AG08396 (cell line): Measurements from ENCODE around the gene LARGE1.

ENCODE experiments used
- DNase-seq: peaks from one replicate; pipeline ENCODE4 v3.0.0; 2012; ENCODE audit warnings: low spot score, mixed read lengths

Gene LARGE1

DNA sequence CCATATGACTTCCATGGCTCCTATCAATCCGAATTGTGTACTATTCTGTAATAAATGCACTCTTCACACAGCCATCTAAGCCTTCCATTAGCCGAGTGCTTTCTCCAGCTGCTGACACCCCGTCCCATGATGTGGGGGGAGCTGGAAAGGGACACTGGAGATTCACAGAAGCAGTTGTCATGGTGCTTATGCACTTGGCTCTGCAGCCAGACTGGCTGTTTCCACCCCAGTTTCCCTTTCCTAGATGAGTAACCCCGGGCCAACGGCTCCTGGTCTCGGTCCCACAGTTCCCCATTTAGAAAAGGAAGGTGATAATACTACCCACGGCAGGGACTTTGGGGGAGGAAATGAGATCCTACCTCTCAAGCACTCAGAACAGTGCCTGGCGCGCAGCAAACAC is 617.2 kb downstream of the LARGE1 start:
- no peak for DNase-seq

DNA sequence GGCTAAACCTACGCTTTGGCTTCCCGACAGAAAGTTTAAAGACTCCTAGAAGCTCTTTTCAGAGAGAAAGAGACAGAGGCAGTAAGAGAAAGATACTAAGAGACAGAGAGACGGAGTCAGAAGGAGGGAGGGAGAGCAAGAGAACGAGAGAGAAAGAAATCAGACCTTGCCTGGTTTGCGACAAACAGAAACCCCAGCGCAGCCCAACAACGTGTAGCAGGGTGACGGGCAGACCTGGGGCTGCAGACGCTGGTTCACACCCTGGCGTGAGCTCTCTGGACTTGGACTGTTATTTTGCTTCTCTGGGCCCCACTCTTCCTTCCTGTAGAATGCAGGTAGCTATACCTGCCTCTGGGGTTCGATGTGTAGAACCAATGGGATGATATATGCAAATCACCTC is 617.7 kb downstream of the LARGE1 start:
- DNase-seq: no peak

DNA sequence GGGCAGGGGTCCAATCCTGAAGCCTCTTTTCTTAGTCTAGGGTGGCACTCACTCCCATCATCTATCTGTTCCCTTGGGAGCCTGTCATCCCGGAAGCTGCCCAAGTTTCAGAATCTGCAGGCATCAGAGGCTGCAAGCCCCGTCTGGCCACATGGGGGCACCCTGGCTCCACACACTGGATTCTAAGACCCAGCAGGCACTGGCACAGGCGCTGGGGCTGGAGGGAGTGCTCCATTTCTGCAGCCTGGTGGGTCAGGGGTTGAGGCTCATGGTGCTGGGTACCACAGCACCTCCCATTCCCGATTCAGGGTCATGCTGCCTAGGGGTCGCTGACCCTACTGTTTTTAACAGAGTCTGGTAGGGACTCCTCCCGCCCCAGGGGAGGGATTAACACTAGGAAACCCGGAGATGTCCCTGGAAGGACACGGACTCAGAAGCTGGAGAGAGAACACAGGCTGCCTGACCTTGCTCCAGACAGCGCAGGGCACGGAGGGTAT is 618.2 kb downstream of the LARGE1 start:
- DNase-seq: peak; percentile 80

DNA sequence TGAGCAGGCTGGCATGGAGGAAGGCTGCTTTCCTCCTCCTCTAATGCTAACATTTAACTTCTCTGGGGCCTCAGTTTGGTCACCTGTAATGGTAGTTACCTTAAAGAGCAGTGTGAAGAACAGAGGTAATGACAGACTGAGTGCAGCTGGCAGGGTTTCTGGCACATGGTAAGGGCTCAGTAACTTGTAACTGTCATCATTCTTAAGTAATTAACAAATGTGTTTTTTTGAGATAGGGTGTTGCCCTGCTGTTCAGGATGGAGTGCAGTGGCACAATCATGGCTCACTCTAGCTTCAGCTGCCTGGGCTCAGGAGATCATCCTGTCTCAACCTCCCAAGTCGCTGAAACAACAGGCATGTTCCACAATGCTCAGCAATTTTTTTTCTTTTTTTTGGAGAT is 620.1 kb downstream of the LARGE1 start:
- no peak for DNase-seq

DNA sequence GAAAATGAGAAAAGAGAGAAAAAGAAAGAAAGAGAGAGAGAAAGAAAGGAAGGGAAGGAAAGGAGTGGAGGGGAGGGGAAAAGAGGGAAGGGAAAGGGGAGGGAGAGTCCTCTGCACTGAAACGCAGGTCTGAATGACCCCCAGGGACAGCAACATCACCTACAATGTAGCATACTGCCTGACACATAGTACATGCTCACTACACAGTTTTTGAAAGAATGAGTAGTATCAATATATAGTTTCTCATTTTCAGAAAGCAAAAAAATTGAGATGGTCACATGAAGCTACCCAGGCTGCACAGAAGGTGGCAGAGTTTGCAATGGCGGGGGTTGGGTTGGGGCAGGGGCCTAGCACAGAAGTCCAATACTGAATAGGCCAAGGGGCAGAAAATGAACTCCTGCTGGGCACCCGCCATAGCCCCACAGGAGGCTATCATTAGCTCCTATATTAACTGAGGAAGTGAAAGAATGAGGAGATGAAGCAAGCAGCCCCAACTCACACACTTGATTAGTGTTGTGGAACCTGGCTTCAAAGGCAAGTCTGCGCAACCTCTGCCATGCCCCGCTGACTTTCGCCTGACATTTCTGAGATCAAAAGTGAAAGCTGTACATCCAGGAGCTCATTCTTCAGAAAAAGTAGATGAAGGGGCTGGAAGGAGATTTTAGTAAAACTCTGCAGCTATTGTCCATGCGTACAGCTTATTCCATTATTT is 620.9 kb downstream of the LARGE1 start:
- no peak for DNase-seq

DNA sequence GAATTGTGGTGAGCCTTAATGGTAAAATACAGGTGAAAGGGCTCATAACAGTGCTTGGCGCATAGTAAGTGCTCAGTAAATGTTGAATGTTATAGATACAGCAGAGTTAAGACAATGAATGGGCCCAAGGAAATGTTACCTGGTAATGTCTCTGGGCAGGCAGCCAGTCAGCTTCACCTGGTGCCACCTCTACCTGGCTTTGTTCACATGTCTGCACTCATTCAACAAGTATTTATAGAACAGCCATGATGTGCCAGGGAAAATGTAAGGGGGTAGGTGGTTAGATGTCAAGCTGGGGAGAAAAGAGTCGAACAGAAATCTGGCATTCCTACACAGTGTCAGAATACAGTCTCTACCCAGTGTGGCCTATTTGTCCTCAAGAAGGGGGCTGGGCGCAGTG is 623.3 kb downstream of the LARGE1 start:
- no peak for DNase-seq

DNA sequence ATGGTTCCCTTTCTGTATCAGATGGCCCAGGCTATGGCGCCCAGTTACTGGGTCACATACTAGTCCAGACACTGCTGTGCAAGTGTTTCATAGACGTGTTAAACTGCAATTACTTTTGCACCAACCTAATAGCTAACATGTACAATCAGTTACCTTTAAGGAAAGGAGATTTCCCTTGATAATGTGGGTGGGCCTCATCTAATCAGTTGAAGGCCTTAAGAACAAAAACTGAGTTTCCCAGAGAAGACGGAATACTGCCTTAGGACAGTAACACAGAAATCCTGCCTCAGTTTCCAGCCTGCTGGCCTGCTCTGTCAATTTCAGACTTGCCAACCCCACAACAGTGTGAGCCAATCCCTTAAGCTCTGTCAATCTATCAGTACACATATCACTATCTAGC is 632.2 kb downstream of the LARGE1 start:
- DNase-seq: no peak

DNA sequence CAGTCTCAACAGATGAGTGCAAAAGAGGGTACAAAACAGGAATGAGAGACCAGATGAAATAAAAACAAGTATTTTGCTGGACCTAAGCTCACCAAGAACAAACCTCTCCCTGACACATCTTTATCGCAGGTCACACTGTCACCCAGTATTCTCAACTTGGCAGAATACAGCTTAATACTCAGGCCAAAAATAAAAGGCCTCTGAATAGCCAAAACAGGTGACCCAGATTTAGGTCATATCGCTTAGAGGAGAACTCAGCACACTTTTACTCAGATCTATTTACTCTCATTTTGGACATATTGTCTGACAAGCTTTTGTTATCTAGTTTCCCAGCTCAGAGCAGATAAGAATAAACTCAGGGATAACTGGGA is 645.2 kb downstream of the LARGE1 start:
- DNase-seq: no peak

DNA sequence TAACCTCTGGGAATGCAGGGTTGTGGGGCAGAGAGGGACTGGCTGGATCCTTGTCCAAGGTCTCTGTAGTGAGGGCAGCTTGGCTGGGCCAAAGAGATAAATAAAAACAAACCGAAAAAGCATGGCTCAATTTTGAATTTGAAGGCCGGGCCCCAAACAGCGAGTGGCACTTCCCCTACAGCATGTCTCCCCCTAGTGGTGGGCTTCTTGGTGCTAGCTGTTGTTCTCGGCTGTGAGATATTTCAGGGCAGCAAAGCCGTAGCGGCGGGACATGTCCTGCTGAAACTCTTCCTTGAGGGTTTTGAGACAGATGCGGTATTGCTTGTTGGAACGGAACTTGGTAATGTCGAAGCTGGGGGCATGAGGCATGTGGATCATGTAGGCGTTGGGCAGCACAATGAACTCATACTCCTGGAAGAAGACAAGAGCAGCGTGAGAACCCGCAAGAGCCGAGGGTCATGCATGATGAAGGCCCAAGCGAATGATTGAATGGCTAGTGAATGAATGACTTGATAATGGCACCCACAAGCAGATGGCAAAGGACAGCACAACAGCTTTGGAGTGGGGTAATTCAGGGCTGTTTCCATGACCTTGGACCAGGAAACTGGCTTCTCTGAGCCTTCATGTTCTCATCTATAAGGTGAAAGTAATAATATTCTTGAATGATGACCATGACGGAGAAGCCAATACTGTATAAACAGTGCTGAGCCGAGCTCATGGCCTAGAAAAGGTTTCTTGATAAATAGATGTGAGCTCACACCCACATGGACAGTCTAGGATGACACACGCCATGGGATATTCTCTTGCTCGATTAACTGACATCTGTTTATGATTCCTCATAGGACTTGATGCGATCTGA is 645.8 kb downstream of the LARGE1 start:
- no peak for DNase-seq

DNA sequence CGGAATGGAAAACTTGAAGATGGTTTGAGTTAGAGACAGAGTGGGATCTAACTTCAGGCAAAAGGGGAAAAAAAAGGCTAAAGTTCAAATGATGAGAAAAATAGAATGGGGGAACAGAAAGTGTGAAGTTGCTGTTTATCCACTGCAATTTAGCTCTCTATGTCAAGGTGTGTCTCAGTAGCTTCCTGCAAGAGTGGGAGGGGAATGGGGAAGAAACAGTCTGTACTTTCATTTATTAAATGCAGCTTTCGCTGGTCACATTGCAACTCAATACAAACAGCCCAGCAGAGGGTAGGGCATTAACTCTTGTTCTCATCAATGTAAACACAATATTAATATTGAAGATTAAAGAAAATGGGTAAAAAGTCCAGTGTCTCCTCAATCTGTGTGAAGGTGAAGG is 647.4 kb downstream of the LARGE1 start:
- no peak for DNase-seq

DNA sequence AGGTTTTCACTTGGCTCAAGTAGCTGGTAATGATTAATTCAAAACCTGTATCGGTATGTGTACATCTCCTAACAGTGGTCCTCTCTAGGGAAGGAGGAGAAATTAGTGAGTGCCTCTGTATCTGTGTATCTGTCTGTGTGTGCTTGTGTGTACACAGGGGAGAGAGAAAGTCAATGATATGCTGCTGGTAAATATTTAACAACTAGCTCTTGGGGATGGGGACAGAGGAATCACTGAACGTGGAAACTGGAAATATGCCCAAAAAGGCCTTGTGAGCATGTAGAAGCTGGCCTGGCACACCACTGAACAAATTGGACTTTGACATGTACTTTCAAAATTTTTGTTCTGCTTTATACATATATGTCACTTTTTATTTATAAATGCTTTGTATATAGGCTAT is 648.1 kb downstream of the LARGE1 start:
- no peak for DNase-seq

DNA sequence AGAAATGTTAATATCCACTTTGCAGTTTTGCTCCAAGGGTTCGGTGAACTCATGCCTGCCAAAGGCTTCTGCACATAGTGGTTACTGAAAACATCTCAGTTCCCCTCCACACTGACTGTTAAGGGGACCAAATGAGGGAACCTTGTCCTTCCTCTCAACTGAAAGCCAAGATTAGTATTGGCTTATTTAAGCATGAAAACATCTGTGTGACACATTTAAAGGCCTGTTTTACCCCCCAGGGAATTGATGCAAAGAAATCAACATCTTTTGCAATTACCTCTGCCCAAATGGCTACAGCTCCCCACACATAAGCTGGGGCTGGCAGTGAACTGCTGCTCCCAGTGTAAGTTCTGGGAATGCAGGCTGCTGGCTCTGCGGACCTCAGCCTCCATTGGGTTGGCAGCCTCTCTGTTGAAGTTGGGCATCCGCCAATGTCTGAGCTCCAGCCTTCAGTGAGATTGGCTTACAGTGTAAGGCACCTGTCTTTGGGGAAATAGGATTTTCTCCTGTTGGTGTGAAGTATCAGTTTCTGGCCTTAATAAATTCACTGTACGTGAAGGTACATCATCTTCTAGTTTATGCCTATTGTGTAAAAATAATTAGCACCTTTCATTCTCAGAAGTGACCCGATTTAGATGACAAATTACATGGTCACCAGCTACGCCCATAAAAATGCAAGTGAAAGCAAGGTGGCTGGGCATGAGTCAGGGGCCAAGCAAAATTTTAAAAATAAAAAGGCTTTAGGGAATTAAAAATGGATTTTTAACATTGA is 648.7 kb downstream of the LARGE1 start:
- peak; percentile 9 for DNase-seq

DNA sequence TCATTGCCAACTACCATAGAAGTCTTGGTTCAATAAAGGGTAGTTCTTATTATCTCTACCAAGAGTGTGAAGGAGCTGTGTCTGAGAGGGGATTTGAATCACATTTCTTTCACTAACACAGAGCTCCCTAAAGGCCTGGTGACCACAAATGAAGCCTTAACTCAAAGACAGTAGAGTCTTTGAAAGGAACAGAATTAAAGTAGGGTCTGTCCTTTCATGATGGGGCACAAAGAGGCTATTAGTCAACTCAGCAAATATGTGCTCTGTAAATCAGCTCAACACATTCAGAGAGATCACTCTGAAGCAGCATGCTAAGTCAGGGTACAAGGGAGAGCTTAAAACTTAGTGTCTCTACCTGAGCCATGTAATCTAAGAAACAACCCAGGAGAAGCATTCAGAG is 649.7 kb downstream of the LARGE1 start:
- no peak for DNase-seq

DNA sequence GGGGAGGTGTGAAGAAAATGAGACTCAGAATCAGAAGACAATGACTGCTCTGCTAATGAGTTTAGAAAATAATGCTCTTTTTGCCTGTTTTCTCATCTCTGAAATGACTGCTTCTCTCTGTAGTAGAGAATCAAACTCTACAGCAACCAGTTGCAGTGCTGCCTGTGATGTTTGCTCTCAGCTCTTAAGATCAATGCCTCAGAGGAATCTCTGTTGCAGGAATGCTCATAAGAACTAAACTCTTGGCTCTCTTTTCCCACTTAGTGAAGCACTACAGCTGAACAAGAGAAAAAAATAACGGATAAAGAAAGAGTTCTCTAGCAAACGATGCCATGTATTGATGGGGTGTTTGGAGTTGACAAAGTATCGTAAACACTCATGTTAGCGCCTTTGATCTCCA is 658.6 kb downstream of the LARGE1 start:
- no peak for DNase-seq

DNA sequence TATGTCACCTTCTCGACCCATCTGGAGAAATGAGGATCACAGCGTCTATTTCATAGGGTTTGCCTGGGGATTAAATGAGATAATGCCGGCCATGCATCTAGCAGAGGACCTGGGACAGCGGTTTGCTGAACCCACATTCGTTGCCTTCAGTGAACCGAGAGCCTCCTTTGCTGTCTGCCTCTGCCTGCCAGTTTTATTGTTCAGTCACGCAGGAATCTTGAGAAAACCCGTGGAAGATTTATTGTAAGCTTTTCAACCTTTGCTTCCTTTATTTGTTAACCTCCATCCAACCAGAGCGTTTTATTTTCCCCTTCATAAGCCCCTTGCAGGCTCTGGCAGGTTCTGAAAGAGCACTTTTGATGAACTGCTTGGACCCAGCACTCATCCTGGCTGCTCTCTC is 659.8 kb downstream of the LARGE1 start:
- no peak for DNase-seq

DNA sequence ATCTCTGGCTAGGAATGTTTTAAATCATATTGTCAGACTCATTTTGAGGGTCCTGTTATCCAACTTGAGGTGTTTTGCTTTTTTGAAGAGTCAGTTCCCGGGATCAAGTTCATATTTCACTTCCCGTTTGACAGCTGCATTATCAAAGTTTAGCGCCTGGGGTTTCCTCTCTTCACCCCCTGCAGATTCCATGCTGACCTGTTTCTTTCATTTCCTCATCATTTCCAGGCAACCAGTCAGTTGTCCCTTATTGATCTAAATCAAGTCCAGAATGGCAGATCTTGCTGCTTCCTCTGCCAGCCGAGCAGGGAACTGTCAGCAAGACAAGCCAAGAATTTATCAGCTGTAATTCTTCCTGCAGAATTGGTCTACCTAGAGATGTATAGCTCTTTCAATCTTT is 664.5 kb downstream of the LARGE1 start:
- DNase-seq: no peak

DNA sequence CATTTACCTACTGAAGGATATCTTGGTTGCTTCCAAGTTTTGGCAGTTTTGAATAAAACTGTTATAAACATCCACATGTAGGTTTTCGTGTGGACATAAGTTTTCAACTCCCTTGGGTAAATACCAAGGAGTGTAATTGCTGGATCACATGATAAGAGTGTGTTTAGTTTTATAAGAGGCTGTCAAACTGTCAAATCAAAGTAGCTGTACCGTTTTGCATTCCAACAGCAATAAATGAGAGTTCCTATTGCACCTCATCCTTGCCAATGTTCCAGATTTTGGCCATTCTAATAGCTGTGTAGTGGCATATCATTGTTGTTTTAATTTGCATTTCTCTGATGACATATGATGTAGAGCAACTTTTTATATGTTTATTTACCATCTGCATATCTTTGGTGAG is 671.3 kb downstream of the LARGE1 start:
- DNase-seq: no peak

DNA sequence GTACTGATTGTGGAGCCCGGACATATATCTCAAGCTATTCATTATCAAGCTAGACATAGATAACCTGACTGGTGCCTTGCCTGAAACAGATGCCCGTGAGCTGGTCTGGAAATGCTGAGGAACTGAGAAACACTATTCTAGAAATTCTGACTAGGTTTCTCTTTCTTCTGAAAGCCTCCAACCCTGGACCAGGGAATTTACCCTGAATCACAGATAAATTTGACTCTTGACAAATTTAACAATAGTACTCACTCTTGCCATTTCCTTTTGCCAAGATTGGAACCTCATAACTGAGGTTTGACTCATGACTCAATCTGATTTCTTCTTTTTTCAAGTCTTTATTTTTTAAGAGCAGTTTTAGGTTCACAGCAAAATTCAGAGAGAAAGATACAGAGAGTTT is 672.5 kb downstream of the LARGE1 start:
- no peak for DNase-seq

DNA sequence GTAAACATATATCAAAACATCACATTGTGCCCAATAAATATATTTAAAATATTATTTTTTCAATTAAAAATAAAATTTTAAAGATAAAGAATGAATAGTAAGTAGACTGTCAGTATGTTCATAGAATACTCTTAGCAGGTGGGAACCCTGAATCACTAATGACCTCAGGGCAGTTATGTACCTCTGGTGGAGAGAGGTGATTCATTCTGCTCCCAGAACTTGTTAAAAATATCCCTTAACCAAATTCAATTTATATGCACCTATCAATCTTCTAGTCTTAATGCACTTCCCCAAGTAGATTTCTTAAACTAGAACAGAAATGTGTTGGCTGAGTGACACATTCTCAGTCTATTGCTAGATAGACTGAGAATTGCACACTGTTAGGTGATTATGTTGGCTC is 678.2 kb downstream of the LARGE1 start:
- DNase-seq: no peak

DNA sequence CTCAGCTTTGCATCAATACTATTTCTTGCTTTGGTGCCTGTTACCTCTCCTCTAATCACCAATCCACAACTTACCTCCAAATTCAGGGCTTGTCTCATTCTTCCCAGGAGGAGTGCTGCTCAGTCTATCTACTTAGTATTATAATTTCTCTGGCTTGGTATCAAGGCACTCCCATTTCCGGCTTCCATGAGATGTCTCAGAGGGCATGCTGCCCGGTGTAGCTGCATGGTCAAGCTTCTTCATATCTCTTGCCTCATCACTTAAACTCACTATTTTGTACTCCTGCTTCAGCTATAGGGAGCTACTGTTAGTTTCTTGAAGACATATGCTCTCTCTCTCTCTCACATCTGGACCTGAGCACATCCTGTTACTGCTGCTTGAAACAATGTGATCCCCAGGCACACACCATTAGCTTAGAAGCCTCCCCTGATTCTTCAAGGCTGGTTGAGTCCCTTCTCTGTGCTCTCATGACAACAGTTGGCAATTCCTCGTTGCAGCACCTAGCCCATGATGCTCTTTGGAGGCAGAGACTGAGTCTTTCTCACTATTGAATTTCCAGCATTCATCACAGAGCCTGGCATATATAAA is 679.3 kb downstream of the LARGE1 start:
- DNase-seq: no peak

DNA sequence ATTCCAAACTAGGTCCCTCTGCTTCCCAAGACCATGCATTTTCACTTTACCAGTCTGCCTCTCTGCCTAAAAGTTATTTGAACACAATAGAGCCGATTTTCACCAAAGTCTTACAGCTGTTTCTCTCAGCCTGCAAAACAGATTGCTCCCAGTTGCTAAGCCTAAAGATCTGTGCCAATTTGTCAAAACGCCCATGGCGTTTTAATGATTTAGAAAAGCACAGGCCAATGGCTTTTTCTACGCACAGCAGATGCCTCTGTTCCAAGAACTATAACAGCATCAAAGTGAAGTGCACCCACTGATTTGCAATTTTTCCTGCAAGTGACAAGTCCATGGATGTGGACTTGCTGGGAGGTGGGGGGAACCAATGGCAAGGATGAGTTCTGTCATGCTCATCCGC is 688.2 kb downstream of the LARGE1 start:
- no peak for DNase-seq

DNA sequence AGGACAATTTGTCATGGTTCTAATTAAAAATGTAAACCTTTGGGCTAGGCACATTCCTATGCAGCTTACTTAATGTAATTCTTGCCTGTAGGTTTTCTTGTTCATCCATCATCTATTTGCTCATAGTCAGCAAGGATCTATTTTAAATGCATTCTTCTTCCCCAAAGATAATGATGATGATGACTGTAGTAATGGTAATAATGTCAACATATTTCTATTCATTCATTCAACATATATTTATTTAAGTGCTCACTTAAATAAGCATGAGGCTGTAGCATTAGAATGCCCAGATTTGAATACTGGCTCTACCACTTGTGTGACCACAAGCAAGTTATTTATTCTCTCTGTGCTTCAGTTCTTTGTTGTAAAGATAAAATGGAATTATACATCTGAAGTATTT is 692.5 kb downstream of the LARGE1 start:
- no peak for DNase-seq
